B cell (primary cell): Measurements from ENCODE around the gene EPAS1. TPM values are rescaled to one million over a fixed set of nuclear protein-coding genes. Genes with fewer than 3 reads are reported as not detected.

Experiments
- ATAC-seq: fragments of 200-7000 bp; cut with Tn5 transposase; one replicate; pipeline ENCODE4 v1.10.0; 2021; ENCODE audit warnings: low read depth, mild to moderate bottlenecking, moderate number of reproducible peaks, moderate library complexity
- CTCF ChIA-PET: fragments of 350-600 bp; sonication (Branson Sonifier 250); formaldehyde crosslinking; loops from one replicate; lab custom pipeline; 2021; ENCODE audit warnings: antibody characterized with exemption, inconsistent platforms; lab: Charles Lee
- POLR2A ChIA-PET: fragments of 350-600 bp; sonication (Branson Sonifier 250); formaldehyde crosslinking; loops from one replicate; lab custom pipeline; 2021; ENCODE audit warnings: antibody characterized with exemption; lab: Charles Lee
- DNase-seq: peaks from one replicate; pipeline ENCODE4 v3.0.0; 2013
- H2AFZ ChIP-seq: 2 replicates; pipeline ENCODE4 v1.6.1; 2012; ENCODE audit warnings: mild to moderate bottlenecking, low read depth, low read length; ENCODE audit not compliant: insufficient read depth, poor library complexity, severe bottlenecking
- H3K27ac ChIP-seq, 2 donors: 1 replicate in 1 of 2; 2 replicates in 1 of 2; pipeline ENCODE4 v1.5.1; 2012 to 2013; ENCODE audit warnings: low read length in 2 of 2, mild to moderate bottlenecking in 2 of 2, moderate library complexity in 1 of 2
- H3K27me3 ChIP-seq, 4 experiments: fragments of 200-600 bp in 1 of 4; sonication (generic) in 1 of 4; replicated peaks in 1 of 4; 1 replicate in 2 of 4; 2 replicates in 2 of 4; pipeline versions ENCODE4 v1.6.1 to v1.7.0; 2013 to 2016; ENCODE audit warnings: low read length in 3 of 4, mild to moderate bottlenecking in 2 of 4, mixed read lengths in 1 of 4, moderate library complexity in 1 of 4; ENCODE audit not compliant: insufficient read depth in 4 of 4, control insufficient read depth in 3 of 4; ENCODE audit errors: control extremely low read depth in 1 of 4
- H3K36me3 ChIP-seq, 2 experiments: replicated peaks in 1 of 2; 1 replicate in 1 of 2; 2 replicates in 1 of 2; pipeline versions ENCODE4 v1.6.1 to v1.7.1; 2013; ENCODE audit warnings: low read length in 1 of 2; ENCODE audit not compliant: insufficient read depth in 2 of 2, control insufficient read depth in 1 of 2; ENCODE audit errors: control extremely low read depth in 1 of 2, extremely low read depth in 1 of 2
- H3K4me1 ChIP-seq, 2 donors: fragments of 200-600 bp in 1 of 2; sonication (generic) in 1 of 2; 1 replicate in 1 of 2; 2 replicates in 1 of 2; pipeline versions ENCODE4 v1.5.1 to v1.6.1; 2013 to 2017; ENCODE audit warnings: low read length in 2 of 2; ENCODE audit not compliant: control insufficient read depth in 2 of 2, insufficient read depth in 2 of 2
- H3K4me2 ChIP-seq: replicated peaks from 2 replicates; pipeline ENCODE3; 2012; ENCODE audit warnings: mild to moderate bottlenecking, low read depth, low read length; ENCODE audit not compliant: poor library complexity, severe bottlenecking
- H3K4me3 ChIP-seq, 5 experiments: fragments of 200-600 bp in 1 of 5; sonication (generic) in 1 of 5; 1 replicate in 3 of 5; 2 replicates in 2 of 5; pipeline versions ENCODE4 v1.5.1 to v1.7.0; 2011 to 2016; ENCODE audit warnings: low read length in 4 of 5, mild to moderate bottlenecking in 4 of 5, low read depth in 2 of 5, control low read depth in 1 of 5, moderate library complexity in 1 of 5; ENCODE audit not compliant: insufficient read depth in 1 of 5; ENCODE audit errors: control extremely low read depth in 1 of 5, extremely low read depth in 1 of 5
- H3K79me2 ChIP-seq: fragments of 200-600 bp; sonication (generic); one replicate; pipeline ENCODE4 v1.6.0; 2016; ENCODE audit warnings: low read length; ENCODE audit not compliant: control insufficient read depth, insufficient read depth
- H3K9ac ChIP-seq: fragments of 200-600 bp; sonication (generic); 2 replicates; pipeline ENCODE4 v1.6.1; 2017; ENCODE audit warnings: mild to moderate bottlenecking, low read length, moderate library complexity
- H3K9me3 ChIP-seq, 3 donors: one replicate each; pipeline versions ENCODE4 v1.6.1 to v1.7.1; 2013; ENCODE audit warnings: low read length in 2 of 3; ENCODE audit not compliant: control insufficient read depth in 2 of 3, insufficient read depth in 1 of 3; ENCODE audit errors: control extremely low read depth in 1 of 3
- H4K20me1 ChIP-seq: 2 replicates; pipeline ENCODE4 v1.6.0; 2012; ENCODE audit warnings: mild to moderate bottlenecking, low read length; ENCODE audit not compliant: insufficient read depth, control insufficient read depth, poor library complexity, severe bottlenecking
- H3K27ac Mint-ChIP-seq: one replicate; pipeline ENCODE4 v1.8.0; 2021; ENCODE audit warnings: mixed read lengths
- H3K27me3 Mint-ChIP-seq: one replicate; pipeline ENCODE4 v1.8.0; 2021; ENCODE audit warnings: mixed read lengths
- H3K4me1 Mint-ChIP-seq: one replicate; pipeline ENCODE4 v1.8.0; 2021; ENCODE audit warnings: mixed read lengths
- H3K4me3 Mint-ChIP-seq: one replicate; pipeline ENCODE4 v1.8.0; 2021; ENCODE audit warnings: mixed read lengths
- H3K9me3 Mint-ChIP-seq: one replicate; pipeline ENCODE4 v1.8.0; 2022; ENCODE audit warnings: mixed read lengths; ENCODE audit not compliant: insufficient read depth
- CTCF ChIP-seq: fragments of 200-600 bp; IDR thresholded peaks from one replicate; pipeline ENCODE4 v1.8.0; 2022; ENCODE audit warnings: antibody characterized with exemption, mild to moderate bottlenecking
- EZH2 ChIP-seq: IDR thresholded peaks from 2 replicates; pipeline ENCODE4 v1.6.1; 2012; ENCODE audit warnings: borderline replicate concordance, low read depth, mild to moderate bottlenecking, moderate library complexity, low read length; ENCODE audit not compliant: insufficient read depth, poor library complexity, severe bottlenecking
- WGBS: methylation state at CpG from one replicate; pipeline ENCODE4 v1.1.5; 2013; ENCODE audit warnings: missing lambda C conversion rate; ENCODE audit not compliant: insufficient coverage; 5-methylcytosine and 5-hydroxymethylcytosine counted together
- intact Hi-C: fragments of 100-400 bp; cut with micrococcal nuclease; formaldehyde crosslinking; loops from one replicate; pipeline ENCODE4 v1.10.0; 2022
- polyA plus RNA-seq: library from polyadenylated mRNA; depleted of rRNA; stranded (reverse); fragments of >200 nt; gene quantifications from 2 replicates; pipeline ENCODE4 v1.2.3, GENCODE V29; 2012
- total RNA-seq, 2 donors: library from RNA; stranded (reverse); fragments of 120-200 nt in 1 of 2; gene quantifications; 1 replicate in 1 of 2; 2 replicates in 1 of 2; pipeline versions ENCODE4 v1.2.3 to v1.2.4, GENCODE V29; 2013 to 2022

EPAS1 gene
- total and polyA plus RNA-seq, 2 donors (not counting 1 experiment from before 2014, with no cell fraction given): 0.06 to 0.37 TPM

- H3K27me3 Mint-ChIP-seq: peaks cover 41% of the 10 kb centered on the region
- H3K9me3 Mint-ChIP-seq: no peaks in the 10 kb centered on the region
- ChIA-PET POLR2A (no interaction called here), CTCF (no interaction called here)
- H3K27ac Mint-ChIP-seq: no peak overlapping the region
- no peaks in the 10 kb centered on the region for H3K27me3 ChIP-seq
- H2AFZ ChIP-seq: no peak overlapping the region
- H3K4me1 Mint-ChIP-seq: peaks cover 8% of the 10 kb centered on the region
- no peaks in the 10 kb centered on the region for H3K9me3 ChIP-seq
- no peak overlapping the region for H3K27ac ChIP-seq
- no peaks in the 10 kb centered on the region for H4K20me1 ChIP-seq
- DNase-seq (no peak), ATAC-seq (no peak)
- H3K79me2 ChIP-seq: no peaks in the 10 kb centered on the region
- no CpG with 5 or more reads among the region's 5 CpGs for WGBS
- H3K4me3 ChIP-seq: no peak overlapping the region
- H3K36me3 ChIP-seq: no peaks in the 10 kb centered on the region
- no peak overlapping the region for H3K4me3 Mint-ChIP-seq
- no peaks in the 10 kb centered on the region for H3K4me1 ChIP-seq
- TF ChIP-seq EZH2 (no peak), CTCF (no peak)
- no peak overlapping the region for H3K9ac ChIP-seq
- no peak overlapping the region for H3K4me2 ChIP-seq
- intact Hi-C loops: no loop called here
Measured at GRCh38 chr2:46266134-46266533, 31.1 kb upstream of the EPAS1 start.

GRCh38 chr2:46267616-46268015, 29.6 kb upstream of the EPAS1 start:
- no peak overlapping the region for H3K27ac Mint-ChIP-seq
- H3K27me3 Mint-ChIP-seq: peaks cover 39% of the 10 kb centered on the region
- Histone ChIP-seq H3K4me1 (no peaks in the 10 kb centered on the region), H3K9me3 (no peaks in the 10 kb centered on the region), H3K4me2 (no peak overlapping the region), H2AFZ (no peak overlapping the region), H3K4me3 (no peak overlapping the region), H3K27ac (no peak overlapping the region), H4K20me1 (no peaks in the 10 kb centered on the region), H3K36me3 (no peaks in the 10 kb centered on the region), H3K79me2 (no peaks in the 10 kb centered on the region), H3K9ac (no peak overlapping the region), H3K27me3 (no peaks in the 10 kb centered on the region)
- WGBS: no CpG with 5 or more reads among the region's 1 CpG
- POLR2A ChIA-PET: no interaction called here
- H3K9me3 Mint-ChIP-seq: no peaks in the 10 kb centered on the region
- H3K4me1 Mint-ChIP-seq: peaks cover 8% of the 10 kb centered on the region
- CTCF ChIA-PET: no interaction called here
- ATAC-seq: no peak
- TF ChIP-seq EZH2 (no peak), CTCF (no peak)
- no peak for DNase-seq
- intact Hi-C loops: no loop called here
- no peak overlapping the region for H3K4me3 Mint-ChIP-seq
